GM21576 (cell line): Measurements from ENCODE around the gene FRMD6.

Experiments used
- ATAC-seq: cut with Tn5 transposase; IDR thresholded peaks from one replicate; pipeline ENCODE4 v1.9.1; 2021; ENCODE audit warnings: mild to moderate bottlenecking, moderate library complexity; ENCODE audit not compliant: unreplicated experiment

Gene FRMD6

GRCh38 chr14:51663783-51664326 is 12.1 kb downstream of the FRMD6 start:
- ATAC-seq, result no peak

- ATAC-seq, result no peak
Observed at GRCh38 chr14:51666070-51666469, 14.4 kb downstream of the FRMD6 start.

GRCh38 chr14:51666826-51667225 is 15.1 kb downstream of the FRMD6 start:
- no peak for ATAC-seq

GRCh38 chr14:51668870-51669269 is 17.2 kb downstream of the FRMD6 start:
- ATAC-seq, result no peak

DNA sequence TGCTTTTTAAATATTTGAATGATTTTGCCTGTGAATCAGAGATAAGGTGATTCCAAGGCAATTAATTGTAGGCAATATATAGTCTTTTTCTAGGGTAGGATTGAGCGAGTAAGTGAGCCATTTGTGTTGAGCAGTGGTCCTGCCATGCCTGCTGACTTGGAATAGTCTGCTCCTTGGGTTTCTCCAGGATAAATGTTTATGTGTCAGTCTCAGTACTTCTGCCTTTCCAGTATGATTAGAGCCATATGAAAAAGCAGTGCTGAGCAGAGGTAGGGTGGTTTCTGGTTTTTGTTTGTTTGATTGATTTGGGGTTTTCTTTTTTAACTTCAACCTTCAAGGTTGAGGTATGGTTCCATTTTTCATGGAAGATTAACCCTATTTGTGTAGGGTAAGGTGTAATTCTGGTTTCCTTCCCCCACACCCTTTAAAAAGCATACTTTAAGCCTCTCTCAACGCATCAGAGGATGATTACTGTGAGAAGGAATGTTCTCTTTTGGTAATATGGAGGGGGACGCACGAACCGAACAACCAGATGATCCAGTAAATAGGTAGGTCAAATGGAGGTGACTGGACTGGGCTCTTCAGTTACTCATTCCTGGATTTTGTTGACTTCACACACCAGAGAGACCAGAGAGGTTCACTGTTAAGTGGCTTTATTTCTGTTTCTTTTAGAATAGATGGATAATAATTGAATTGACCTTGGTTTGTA is 22.7 kb downstream of the FRMD6 start:
- no peak for ATAC-seq

DNA sequence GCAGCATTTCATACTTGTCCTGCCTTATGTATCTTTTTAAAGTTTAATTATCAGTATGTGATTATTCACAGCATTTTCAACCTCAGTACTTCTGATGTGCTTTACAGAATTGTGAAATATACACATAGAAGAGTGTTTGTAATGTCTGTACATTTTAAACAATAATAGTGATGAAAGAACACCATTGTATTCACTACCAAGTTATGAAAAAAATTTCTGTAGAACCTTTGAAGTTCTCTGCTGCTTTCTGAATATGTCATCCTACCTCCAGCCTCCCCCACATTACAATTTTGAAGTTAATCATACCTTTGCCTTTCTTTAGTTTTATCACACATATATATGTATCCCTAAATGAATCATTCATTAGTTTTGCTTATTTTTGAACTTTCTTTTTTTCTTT is 24.8 kb downstream of the FRMD6 start:
- no peak for ATAC-seq

GRCh38 chr14:51677266-51677665 is 25.6 kb downstream of the FRMD6 start:
- no peak for ATAC-seq

DNA sequence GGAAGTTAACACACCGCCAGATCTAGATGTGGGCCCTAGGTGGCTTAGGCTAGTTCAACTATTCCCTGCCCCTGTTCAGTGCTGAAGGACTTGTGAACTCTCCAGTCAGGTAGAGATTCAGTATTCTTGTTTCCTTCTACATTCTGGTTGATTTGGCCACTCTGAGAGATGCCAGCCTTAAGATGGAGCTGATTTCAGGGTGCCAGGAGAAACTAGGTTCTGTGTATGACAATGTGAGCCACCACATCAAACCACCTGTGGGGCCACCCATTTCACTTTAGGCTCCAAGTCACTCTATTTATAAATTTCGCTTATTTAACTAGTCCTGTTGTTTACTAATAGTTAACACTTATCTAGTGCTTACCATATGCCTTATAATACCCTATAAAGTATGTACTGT is 26.0 kb downstream of the FRMD6 start:
- ATAC-seq, result no peak

- no peak for ATAC-seq
Observed at GRCh38 chr14:51680031-51680430, 28.3 kb downstream of the FRMD6 start.

DNA sequence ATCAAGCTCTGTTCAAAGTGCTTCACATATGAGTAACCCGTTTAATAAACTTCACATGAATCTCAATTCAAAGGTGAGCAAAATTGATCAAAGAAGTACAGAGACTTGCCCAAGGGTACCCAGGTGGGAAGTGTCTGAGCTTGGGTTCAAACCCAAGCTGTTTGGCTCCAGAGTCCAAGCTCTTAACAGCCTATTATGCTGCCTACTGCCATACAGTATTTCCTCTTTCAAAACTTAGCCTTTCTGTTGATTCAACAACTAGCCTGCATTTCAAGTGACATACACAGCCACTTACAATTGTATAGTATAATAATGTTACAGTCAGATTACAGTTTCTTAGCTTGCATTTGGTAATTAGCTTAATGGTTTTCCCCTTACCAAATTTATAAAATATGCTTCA is 29.7 kb downstream of the FRMD6 start:
- no peak for ATAC-seq

- no peak for ATAC-seq
Observed at GRCh38 chr14:51682411-51682810, 30.7 kb downstream of the FRMD6 start.

- no peak for ATAC-seq
Observed at GRCh38 chr14:51684760-51685159, 33.0 kb downstream of the FRMD6 start.

DNA sequence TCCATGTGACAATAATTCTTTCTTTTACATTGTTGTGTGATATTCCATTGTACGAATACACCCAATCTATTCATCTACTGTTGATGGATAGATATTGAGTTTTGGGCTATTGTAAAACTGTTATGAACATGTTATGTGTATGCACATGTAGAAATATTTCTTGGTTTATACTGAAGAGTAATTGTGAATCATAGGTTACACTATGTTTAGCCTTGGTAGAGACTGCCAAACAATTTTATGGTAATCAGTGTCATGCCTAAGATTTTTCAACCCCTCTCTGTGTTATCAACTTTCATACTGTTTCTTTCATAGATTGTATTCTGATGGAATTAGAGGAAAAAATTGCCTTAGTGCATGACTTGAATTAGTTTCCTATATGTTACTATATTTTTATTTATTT is 39.5 kb downstream of the FRMD6 start:
- no peak for ATAC-seq

DNA sequence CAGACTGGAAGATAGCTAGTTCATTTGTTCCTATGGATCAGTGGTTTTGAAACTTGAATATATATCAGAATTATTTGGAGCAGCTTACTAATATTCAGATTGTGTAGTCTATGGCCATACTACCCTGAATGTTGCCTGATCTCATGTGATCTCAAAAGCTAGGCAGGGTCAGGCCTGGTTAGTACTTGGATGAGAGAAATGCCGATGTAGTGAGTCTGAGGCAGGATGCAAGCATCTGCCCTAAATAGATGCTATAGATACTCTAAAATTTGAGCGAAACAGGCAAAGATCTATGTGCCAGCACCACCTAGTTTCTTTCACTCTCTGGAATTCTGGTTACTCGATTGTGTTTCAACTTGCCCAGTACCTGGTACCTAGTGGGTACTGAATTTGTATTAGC is 40.9 kb downstream of the FRMD6 start:
- ATAC-seq, result no peak

DNA sequence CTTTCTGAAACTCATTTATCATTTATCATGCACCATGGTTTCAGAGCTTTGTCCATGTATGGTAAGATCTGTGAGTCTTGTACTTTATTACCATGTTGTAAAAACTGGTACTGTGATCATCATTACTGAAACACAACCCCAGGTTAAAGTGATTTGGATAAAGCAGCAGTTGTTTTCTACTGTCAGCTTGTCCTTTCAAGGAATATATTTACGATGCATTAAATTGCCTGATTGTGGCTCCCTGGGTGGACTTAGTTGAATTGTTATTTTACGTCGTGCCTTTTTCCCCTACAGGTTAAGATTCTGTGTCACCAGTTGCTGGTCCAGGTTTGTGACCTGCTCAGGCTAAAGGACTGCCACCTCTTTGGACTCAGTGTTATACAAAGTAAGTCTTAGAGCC is 46.1 kb downstream of the FRMD6 start:
- ATAC-seq, result no peak

- ATAC-seq, result no peak
Observed at GRCh38 chr14:51701951-51702350, 50.2 kb downstream of the FRMD6 start.

GRCh38 chr14:51703787-51704186 is 52.1 kb downstream of the FRMD6 start:
- ATAC-seq, result no peak

DNA sequence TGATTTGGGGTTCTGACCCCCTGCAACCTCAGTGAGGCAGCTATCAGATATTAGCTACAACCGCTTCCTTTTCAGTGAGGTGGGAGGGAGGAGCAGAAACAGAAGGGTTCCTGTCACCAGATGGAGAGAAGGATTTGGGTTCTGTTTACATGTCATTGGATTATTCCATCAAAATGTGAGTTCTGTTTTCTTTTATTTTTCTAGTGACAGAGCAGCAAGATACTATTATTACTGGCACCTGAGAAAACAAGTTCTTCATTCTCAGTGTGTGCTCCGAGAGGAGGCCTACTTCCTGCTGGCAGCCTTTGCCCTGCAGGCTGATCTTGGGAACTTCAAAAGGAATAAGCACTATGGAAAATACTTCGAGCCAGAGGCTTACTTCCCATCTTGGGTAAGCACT is 52.8 kb downstream of the FRMD6 start:
- no peak for ATAC-seq

GRCh38 chr14:51707327-51707726 is 55.6 kb downstream of the FRMD6 start:
- ATAC-seq, result no peak

DNA sequence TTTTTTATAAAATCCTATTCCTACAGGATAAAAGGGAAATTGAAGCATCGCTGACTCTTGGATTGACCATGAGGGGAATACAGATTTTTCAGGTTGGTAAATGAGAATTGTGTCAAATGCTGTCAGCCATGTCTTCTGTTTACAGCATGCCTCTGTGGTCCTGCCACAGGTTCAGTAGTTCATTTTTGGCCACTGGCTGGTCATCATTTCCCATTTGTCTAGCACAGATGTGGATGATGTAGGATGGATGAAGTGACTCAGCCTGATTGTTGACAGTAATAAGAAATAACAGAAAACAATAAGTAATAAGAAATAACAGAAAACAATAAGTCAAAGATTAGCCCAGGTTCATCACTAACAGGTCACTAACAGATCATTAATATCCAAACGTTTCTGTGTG is 59.8 kb downstream of the FRMD6 start:
- no peak for ATAC-seq

- ATAC-seq, result no peak
Observed at GRCh38 chr14:51715250-51715649, 63.5 kb downstream of the FRMD6 start.

DNA sequence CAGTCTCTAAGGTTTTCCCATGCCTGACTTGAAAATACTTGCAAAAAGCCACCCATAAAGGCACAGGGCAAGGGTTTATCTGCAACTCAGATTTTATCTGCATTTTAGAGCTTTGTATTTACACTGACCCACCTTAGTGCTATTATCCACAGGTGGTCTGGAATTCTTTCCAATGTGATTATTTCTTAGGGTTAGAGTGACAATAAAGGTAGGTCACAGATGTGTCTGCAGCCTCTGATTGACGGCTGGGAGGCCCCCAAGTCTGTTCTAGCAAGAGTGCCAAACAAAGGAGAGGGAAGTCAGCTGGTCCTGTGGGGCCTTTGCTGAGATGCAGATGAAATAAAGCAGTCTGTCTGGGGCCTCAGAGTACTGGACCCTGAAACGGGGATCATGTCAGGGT is 64.0 kb downstream of the FRMD6 start:
- ATAC-seq, result no peak

DNA sequence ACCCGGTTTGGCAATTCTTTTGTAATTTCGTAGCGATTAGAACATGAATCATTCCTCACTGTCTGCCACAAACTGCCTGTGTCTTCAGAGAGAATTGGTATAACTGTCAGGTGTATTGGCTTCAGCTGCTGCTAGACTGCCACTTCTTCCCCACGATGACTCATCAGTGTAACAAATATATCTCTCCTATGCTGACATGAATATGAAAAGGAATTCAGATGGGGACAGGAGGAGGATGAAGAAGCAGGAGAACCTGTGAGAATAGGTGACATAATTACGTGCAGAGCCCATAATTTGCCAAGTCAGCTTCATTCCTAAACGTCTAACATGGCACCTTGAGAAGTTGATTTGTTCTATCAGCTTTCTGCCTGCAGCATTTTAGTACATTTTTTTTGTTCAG is 64.9 kb downstream of the FRMD6 start:
- ATAC-seq, result no peak
